GM21717 (cell line): Measurements from ENCODE around the gene ALDH1L1.

Source experiments
- ATAC-seq: cut with Tn5 transposase; IDR thresholded peaks from one replicate; pipeline ENCODE4 v1.9.1; 2021; ENCODE audit warnings: mild to moderate bottlenecking, moderate library complexity; ENCODE audit not compliant: unreplicated experiment

Gene ALDH1L1

DNA sequence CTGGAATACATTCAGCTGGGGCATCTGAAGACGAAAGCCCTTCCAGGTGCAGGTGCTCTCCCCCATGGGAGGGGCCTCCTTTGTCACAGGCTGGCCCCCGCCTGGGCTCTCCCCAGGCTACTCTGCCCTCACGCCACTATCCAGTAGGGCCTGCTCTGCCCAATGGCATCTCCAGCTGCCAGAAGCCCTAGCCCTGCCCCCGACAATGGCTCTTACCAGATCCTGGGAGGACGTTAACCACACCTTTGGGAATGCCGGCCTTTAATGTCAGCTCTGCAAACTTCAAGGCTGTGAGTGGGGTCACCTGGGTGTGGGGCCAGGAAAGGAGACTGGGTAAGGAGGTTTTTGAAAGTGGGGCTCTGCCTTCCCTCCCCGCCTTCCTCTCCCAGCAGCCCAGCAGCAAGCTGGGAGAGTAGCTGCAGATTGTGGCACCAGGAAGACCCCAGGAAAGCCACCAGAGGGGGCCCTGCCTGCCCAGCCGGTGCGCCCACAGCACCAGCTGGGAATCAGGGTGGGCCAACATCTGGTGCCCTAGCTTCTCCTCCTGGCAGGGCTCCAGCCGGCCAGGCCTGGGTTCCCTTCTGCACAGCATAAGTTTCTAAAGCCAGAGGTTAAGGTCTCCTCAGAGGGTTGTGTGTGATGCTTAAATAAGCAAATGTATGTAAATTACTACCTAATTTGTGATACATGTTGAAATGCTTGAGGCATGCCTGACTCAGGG, 56.1 kb downstream of the ALDH1L1 start:
- ATAC-seq = no peak

DNA sequence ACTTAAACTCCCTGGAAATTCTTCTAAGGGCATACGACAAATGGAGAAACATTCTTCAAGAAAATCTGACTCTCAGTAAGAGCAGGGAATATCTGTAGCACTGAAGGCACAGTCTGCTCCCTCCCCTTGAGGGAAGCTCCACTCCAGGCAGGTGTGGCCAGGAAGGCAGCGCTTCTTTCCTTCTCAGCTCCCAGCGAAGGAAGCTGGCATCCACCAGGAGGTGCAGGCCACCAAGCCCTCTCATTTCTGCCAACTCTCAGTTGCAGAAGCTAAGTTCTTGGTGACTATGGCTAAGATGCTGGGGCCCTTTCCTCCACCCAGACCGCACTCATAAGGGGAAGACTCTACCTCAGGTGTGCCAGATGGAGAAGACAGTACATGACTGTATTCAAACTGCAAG, 58.8 kb downstream of the ALDH1L1 start:
- ATAC-seq = no peak

GRCh38 chr3:126121074-126121473, 59.3 kb downstream of the ALDH1L1 start:
- no peak for ATAC-seq

DNA sequence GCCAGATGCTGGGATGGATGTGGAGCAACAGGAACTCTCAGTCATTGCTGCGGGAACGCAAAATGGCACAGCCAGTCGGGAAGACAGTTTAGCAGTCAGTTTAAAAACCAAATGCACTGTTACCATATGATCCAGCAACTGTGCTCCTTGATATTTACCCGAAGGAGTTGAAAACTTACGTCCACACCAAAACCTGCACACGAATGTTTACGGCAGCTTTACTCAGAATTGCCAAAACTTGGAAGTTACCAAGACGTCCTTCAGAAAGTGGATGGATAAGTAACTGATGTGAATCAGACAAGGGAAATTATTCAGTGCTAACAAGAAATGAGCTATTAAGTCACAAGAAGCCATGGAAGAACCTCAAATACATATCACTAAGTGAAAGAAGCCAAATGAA, 60.4 kb downstream of the ALDH1L1 start:
- ATAC-seq = no peak

DNA sequence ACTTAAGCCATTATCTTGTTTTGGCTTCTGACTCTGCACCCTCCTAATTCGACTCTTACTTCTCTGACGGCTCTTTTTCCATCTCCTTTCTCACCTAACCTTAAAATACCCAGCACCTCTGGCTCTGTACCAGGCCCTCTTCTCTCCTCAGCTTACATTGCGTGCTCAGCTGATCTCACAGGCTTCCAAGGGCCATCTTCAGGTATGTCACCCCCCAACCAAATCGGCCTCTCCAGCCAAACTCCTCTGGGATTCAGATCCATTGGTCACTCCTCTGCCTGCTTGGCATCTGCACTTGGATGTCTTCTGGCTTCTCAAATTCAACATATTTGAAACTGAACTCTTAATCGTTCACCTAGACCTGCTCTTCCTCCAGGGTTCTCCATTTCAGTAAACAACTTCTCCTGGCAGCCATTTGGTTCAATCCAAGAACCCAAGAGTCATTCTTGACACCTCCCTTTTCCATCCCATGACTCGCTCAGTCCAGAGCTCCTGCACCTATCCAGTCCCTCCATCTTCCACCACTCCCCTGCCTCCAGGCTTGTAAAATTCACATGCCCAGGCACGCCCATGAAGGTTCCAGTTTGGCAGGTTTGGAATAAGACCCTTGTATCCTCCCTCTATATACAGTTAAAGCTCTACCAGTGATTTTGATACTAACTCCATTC, 61.2 kb downstream of the ALDH1L1 start:
- ATAC-seq = no peak

DNA sequence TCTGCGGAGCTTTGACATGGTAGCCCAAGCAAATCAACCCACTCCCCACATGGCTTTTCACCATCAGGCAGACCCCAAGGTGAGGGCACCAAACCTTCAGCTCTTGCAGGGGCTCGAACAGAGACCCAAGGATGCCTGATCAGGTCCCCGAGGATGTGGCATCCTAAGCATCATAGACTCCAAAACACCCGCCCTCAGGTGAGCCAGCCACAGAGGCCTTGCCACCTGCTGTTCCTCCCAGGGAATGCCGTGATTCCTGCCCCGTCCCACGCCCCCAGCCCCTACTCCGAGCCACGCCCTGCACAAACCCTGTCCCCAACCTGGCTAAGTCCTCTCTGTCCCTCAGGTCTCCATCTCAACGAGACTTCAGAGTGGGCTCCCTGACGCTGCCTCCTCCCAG, 61.8 kb downstream of the ALDH1L1 start:
- ATAC-seq = no peak

DNA sequence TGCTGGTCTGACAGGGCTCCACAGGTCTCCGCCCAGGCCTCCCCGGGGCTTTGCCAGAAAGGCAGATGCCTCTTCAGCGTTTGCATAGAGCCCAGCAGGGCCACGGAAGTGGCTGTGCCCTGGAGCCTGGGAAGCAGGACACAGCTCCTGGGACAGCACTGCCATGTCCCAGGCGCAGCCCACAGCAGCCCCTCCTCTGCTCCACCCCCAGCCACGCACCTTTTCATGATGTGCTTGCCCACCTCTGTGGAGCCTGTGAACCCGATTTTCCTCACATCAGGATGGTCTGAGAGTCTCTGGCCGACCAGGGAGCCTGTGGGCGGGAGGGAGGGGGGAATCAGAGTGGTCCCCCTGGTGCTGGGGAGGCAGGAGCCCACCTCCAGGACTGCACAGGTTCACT, 62.6 kb downstream of the ALDH1L1 start:
- ATAC-seq = no peak

- no peak for ATAC-seq
Observed at GRCh38 chr3:126117212-126117611, 63.2 kb downstream of the ALDH1L1 start.

- ATAC-seq = no peak
Observed at GRCh38 chr3:126116526-126116925, 63.9 kb downstream of the ALDH1L1 start.

- ATAC-seq = no peak
Observed at GRCh38 chr3:126114443-126115386, 65.7 kb downstream of the ALDH1L1 start.

DNA sequence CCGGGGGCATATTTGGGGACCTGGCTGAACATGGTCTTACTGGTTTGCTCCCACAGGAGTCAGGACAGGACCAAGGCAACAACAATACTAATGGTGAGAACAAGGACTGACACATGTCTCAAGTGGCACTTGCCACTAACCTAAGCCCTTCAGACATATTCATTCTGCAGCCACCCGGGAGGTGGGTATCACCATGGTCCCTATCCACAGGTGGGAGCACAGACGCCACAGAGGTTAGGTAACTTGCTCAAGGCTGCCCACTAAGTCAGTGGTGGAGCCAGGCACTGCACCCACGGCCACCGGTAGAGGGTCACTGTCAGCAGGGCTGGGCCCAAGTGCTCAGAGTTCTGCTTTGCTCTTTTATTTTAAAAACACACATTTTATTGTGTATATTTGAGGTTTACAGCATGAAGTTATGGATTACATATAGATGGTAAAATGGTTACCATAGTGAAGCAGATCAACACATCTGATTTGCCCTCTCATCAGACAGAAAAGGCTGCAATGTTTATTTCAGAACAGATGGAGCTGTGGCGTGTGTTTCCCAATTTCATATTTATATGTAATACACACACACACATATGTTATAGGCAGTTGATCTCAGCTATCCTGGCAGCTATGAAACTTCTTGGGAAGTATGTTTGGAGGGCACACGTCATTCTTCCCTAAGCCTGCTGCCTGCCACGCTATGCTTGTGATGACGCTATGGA, 66.5 kb downstream of the ALDH1L1 start:
- no peak for ATAC-seq

GRCh38 chr3:126113238-126113555, 67.2 kb downstream of the ALDH1L1 start:
- ATAC-seq = no peak

DNA sequence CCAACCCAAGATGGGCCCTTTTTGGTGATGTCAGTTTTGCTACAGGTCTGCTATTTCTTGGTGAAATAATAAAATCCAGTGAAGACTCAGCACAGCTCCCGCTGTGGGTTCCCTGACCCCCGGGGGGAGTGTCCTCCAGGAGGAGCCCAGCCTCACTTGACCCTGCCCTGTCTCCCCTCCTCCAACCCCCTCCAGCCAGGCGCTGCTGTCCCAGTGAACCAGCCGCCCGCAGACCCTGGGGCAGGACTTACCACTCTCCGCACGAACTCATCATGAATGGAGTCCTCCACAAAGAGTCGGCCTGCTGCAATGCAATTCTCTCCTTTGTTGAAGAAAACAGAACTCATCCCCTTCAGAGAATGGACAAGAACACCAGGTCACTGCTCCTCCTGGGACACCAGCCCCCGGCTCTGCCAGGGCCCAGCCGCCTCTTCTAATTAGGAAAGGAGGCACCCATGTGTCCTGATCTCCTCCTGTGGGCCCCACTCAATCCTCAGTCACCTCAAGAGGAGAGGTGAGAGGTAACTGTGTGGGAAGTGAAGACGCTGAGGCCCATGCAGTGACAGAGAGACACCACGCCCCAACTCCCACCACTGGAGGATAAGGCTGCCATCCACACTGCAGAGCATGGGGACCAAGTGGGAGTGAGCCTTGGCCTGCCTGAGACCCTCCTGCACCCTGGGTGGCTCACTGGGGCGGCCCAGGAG, 67.7 kb downstream of the ALDH1L1 start:
- no peak for ATAC-seq

- ATAC-seq = no peak
Observed at GRCh38 chr3:126111566-126112475, 68.6 kb downstream of the ALDH1L1 start.

- ATAC-seq = no peak
Observed at GRCh38 chr3:126111126-126111551, 69.2 kb downstream of the ALDH1L1 start.

DNA sequence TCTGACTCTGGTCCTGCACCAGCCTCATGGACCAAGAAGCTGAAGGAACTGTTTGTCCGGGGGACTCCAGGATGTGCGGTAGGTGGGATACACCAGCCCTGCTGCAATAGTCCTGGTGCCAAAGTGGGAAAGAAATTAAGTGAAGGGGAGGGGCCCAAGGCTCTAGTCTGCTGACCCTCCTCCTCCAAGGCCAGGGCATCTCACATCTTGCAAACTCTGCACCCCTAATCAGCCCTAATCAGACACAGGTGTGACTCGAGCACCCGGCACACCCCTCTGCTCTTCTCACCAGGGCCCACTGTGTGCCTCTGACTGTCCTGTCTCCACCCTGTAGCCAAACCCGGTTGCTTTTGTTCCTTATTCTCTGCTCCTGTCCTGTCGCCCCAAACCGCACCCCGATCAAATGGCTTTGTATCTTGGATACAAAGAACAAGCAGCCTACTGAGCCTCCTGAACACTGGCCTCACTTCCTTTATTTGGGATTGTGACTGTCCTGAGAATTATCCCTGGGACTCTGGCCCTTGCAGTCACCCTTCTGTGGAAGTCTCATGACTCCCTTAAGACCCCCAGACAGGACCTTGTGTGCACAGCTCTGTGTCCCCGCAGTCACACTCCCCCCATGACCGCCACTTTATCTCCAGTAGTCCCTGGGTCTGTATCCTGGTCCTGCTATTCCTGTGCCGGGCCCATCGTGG, 69.8 kb downstream of the ALDH1L1 start:
- ATAC-seq = no peak

- no peak for ATAC-seq
Observed at GRCh38 chr3:126109880-126110235, 70.5 kb downstream of the ALDH1L1 start.

GRCh38 chr3:126109146-126109879, 71.1 kb downstream of the ALDH1L1 start:
- no peak for ATAC-seq
